ENCODE results near the gene TINAG. TPM values are rescaled to one million over a fixed set of nuclear protein-coding genes. Genes with fewer than 3 reads are reported as not detected.
A peak's percentile ranks its signal among the peaks of the same experiment; 100 is the strongest.

TINAG gene
- total and polyA plus RNA-seq, 8 donors = not detected

GRCh38 chr6:54404791-54405190 is 96.5 kb downstream of the TINAG start:
- Histone ChIP-seq H3K27ac (no peak overlapping the region), H3K27me3 (no peaks in the 10 kb centered on the region), H3K4me3 (no peak overlapping the region), H3K4me1 (no peaks in the 10 kb centered on the region), H3K9me3 (no peaks in the 10 kb centered on the region), H3K36me3 (no peaks in the 10 kb centered on the region)
- intact Hi-C loops (cut with DNase I) = no loop called here
- no peak for TF ChIP-seq CTCF (IDR thresholded peaks at IDR 0.05)
- WGBS, 2 donors = 16 to 50% methylated on average over 1 of the region's 1 CpG
- no peak for ATAC-seq
- DNase-seq = no peak
- no peak for FAIRE-seq

DNA sequence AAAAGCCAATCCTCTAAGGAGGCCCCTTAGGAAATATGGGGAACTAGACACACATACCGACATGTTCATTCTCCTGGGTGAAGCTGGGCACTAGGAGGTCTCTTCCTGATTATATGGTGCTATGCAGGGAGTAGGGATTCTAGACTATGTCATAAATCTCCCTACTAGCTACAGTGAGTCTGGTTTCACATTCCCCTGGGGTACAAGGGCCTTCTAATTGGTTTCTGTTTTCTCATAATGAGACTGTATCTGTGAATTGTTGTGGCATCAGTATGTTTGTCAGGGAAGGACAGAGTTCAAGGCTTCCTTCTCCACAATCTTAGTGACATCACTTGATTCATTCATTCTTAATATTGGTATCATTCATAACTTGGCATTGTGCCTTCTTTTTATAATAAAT is 103.5 kb downstream of the TINAG start:
- Histone ChIP-seq H3K4me3 (no peak overlapping the region), H3K27me3 (no peaks in the 10 kb centered on the region), H3K36me3 (no peaks in the 10 kb centered on the region), H3K27ac (no peak overlapping the region), H3K9me3 (no peaks in the 10 kb centered on the region), H3K4me1 (no peaks in the 10 kb centered on the region)
- WGBS, 2 donors = 77 to 81% methylated on average over 1 of the region's 1 CpG
- ATAC-seq = no peak
- no peak for DNase-seq
- no peak for FAIRE-seq
- intact Hi-C loops (cut with DNase I) = no loop called here
- TF ChIP-seq CTCF (IDR thresholded peaks at IDR 0.05) = no peak

DNA sequence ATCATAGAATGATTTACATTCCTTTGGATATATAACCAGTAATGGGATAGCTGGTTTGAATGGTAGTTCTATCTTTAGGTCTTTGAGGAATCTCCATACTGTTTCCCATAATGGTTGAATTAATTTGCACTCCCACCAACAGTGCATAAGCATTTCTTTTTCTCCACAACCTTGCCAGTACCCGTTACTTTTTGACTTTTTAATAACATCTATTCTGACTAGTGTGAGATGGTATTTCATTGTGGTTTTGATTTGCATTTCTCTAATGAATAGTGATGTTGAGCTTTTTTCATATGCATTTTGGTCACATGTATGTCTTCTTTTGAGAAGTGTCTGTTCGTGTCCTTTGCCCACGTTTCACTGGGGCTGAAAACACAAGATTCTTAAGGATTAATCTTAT is 107.3 kb downstream of the TINAG start:
- H3K9me3 ChIP-seq = no peaks in the 10 kb centered on the region
- 46 to 53% methylated on average over 3 of the region's 3 CpGs for WGBS, 2 donors
- H3K4me1 ChIP-seq = no peaks in the 10 kb centered on the region
- no peak for FAIRE-seq
- no peak overlapping the region for H3K4me3 ChIP-seq
- no peaks in the 10 kb centered on the region for H3K36me3 ChIP-seq
- TF ChIP-seq CTCF (IDR thresholded peaks at IDR 0.05) = no peak
- no peaks in the 10 kb centered on the region for H3K27me3 ChIP-seq
- ATAC-seq = no peak
- no peak for DNase-seq
- H3K27ac ChIP-seq = no peak overlapping the region
- intact Hi-C loops (cut with DNase I) = no loop called here

GRCh38 chr6:54419885-54420284 is 111.6 kb downstream of the TINAG start:
- Histone ChIP-seq H3K9me3 (no peaks in the 10 kb centered on the region), H3K27ac (no peak overlapping the region), H3K27me3 (no peaks in the 10 kb centered on the region), H3K4me1 (no peaks in the 10 kb centered on the region), H3K36me3 (no peaks in the 10 kb centered on the region), H3K4me3 (no peak overlapping the region)
- TF ChIP-seq CTCF (IDR thresholded peaks at IDR 0.05) = no peak
- intact Hi-C loops (cut with DNase I) = no loop called here
- 48 to 65% methylated on average over 3 of the region's 3 CpGs for WGBS, 2 donors
- DNase-seq (no peak), FAIRE-seq (no peak), ATAC-seq (peak in 1 of 4 donors; percentile 20)

DNA sequence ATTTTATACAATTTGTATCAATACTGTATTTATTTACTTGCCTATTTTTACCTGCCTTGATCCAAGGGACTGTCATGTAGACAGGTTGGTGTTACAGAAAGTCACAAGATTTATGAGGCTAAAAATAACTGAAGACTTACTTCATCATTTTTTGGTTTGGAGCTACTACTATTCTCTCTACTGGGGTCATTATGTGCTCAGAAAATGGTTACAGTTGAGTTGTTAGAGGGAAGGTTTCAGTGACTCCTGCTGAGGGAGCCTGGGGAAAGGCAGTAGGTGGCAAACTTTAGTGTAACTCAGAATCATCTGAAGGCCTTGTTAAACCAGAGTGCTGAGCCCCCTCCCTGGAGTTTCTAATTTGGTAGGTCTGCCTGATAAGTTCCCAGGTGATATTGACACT is 118.8 kb downstream of the TINAG start:
- no peak overlapping the region for H3K4me3 ChIP-seq
- ATAC-seq (no peak), DNase-seq (no peak), FAIRE-seq (no peak)
- no peaks in the 10 kb centered on the region for H3K4me1 ChIP-seq
- TF ChIP-seq CTCF (IDR thresholded peaks at IDR 0.05) = no peak
- H3K27ac ChIP-seq = no peak overlapping the region
- intact Hi-C loops (cut with DNase I) = no loop called here
- H3K36me3 ChIP-seq = no peaks in the 10 kb centered on the region
- H3K9me3 ChIP-seq = no peaks in the 10 kb centered on the region
- H3K27me3 ChIP-seq = no peaks in the 10 kb centered on the region

All from pancreas (tissue), 10 donors.